HG03045 (cell line): Measurements from ENCODE around the gene ADSS1.
"Not testable (repeated sequence)": the region's sequence is repeated elsewhere in the genome, so short reads cannot be mapped to it uniquely, and the experiment has no call there.

Experiments
- ATAC-seq: cut with Tn5 transposase; IDR thresholded peaks from one replicate; pipeline ENCODE4 v1.9.1; 2021; ENCODE audit warnings: mild to moderate bottlenecking, moderate library complexity; ENCODE audit not compliant: unreplicated experiment

ADSS1 gene

DNA sequence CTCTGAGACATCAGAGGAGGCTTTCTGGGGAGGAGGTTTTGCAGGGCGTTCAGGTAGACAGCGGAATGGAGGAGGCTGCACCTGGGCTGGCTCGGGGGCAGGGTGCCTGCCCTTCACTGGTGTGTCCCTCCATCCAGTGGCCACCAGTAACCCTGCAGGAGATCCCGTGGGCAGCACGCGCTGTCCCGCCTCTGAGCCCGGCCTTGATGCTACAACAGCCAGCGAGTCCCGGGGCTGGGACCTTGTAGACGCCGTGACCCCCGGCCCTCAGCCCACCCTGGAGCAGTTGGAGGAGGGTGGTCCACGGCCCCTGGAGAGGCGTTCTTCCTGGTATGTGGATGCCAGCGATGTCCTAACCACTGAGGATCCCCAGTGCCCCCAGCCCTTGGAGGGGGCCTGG is 10.0 kb upstream of the ADSS1 start:
- ATAC-seq = no peak

DNA sequence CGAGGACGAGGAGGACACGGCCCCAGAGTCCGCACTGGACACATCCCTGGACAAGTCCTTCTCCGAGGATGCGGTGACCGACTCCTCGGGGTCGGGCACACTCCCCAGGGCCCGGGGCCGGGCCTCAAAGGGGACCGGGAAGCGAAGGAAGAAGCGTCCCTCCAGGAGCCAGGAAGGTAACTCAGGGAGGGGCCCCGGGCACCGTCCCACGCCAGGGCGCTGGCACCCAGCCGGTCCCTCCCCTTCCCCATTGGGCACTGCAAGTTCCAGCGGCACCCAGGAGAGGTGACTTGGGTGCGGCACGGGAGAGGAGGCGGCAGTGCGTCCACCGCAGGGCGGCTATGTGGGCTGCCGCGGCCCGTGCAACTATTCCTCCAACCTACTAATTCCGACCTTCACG is 9.3 kb upstream of the ADSS1 start:
- ATAC-seq = no peak

DNA sequence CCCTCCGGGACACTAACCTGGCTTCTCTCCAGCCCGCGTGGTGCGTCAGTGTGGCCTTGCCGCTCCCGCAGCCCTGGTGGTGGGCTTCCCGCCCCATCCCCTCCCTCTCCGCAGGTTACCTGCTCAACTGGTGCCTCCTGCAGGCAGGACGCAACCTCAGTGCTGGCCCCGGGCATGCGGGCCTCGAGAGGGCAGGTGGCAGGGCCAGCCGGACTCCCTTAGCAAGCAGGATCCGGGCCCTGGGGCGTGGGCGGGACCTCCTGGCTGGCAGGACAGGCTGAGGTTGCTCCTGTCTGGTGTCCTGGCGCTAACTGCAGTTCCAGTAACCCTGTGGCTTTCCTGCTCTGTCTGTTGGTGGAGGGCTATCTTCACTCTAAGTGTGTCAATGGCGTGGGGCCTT is 8.6 kb upstream of the ADSS1 start:
- no peak for ATAC-seq

DNA sequence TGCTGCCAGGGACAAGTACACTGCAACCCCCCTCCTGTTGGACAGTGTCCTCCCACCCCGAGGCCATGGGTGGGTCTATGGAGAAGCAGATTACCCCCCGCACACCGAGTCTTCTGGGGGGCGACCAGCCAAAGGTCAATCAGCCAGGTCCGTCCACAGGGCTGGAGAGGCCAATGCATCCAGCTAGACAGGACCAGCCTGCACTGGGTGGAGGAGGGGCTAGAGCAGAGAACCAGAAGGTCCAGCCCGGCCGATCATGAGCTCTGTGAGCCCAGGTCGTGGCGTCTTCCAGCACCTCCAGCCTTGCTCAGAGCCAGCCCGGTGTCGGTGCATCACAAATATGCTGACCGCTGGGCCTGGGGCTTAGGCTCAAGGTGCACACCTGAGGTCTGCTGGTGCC is 8.2 kb upstream of the ADSS1 start:
- no peak for ATAC-seq

- ATAC-seq = no peak
Observed at GRCh38 chr14:104717137-104717536, 6.9 kb upstream of the ADSS1 start.

DNA sequence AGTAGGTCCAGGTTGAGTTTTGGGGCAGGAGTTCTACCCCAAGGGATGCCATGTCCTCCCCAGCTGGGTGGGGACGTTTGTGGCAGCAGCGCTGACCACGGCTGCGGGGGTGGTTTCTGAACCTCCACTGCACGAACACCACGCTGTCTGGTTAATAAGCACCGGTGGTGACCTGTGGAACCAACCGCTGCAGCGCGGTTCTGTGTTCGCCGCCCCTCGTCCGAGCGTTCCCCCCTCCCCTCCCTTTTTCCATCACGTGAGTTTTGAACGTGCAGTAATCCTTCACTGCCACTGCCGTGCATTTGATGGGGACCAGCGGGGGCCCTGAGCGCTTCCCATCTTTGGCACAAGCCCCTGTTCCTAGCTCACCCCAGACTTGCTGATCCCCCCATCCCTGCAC is 6.4 kb upstream of the ADSS1 start:
- ATAC-seq = no peak

GRCh38 chr14:104718147-104718546 is 5.9 kb upstream of the ADSS1 start:
- no peak for ATAC-seq

DNA sequence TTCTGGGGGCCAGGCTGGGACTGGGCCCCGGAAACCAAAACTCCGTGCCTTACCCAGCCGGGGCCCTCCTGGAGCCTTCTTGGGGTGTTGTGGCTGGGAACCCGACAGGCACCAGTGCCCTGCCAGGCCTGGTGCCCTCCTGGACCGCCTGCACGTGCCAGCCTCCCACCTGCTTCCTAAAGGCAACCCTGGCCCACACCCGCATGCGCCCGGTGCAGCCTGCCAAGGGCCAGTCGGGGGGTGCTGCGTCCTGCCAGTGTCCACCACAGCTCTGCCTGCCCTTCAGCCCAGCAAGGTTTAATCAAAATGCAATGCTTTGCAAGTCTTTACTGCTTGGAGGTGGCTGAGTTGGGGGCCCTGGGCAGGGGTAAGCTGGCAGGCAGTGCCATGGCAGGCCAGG is 5.2 kb upstream of the ADSS1 start:
- no peak for ATAC-seq

GRCh38 chr14:104719343-104719742 is 4.7 kb upstream of the ADSS1 start:
- ATAC-seq = no peak

- ATAC-seq = no peak
Observed at GRCh38 chr14:104721505-104722431, 2.3 kb upstream of the ADSS1 start.

DNA sequence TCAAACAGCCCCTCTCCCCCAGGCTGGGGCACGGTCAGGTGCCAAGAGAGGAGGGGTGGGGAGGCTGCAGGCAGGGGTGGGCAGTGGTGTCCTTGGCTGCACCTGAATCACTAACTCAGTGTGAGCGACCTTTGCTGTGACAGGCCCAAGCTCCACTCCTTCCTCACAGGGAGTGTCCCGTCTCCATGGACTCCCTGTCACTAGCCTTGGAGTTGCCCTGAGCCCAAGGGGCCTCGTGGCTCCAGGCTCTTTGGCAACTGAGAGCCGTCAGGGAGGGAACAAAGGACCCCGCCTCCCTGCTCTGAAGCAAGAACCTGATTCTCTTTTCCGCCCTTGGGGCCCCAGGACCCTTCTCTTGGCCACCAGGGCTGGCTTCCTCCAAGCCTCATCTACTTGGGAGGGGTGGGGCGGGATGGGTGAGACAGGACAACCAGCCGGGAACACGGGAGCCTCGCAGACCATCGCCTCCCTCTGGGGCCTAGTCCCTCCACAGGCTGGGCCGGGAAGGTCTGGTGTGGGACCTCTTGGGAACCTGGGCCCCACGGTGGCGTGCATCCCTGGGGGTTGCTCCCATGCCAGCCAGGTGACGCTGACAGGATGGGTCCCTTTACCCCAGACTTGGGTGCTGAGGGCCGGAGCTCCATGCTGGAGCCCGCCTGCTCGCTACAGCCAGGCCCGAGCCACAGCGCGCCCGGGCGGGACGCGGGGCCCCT is 935 bp upstream of the ADSS1 start:
- ATAC-seq = no peak

DNA sequence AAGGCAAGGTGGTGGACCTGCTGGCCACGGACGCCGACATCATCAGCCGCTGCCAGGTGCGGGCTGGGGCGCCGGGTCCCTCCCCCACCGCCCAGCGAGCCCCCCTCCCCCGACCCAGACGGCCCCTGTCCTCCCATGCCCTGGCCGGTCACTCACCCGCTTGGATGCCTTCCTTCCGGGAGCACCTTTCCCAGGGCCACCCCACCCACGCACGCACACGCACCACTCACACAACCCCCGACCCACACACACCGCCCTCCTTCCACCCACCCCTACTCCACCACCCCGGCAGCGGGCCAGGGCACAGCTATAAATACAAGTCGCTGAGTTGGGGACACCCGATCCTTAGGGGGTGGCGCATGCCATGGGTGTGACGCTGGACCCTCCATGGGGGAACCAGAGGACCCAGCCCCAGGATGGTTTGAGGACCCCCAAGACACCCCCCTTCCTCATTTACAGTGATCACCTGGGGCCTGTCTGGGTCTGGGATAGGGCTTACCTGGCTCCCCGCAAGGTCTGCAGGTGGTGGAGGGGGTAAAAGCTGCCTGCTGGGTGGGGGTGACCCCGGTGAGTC is 465 bp downstream of the ADSS1 start:
- ATAC-seq = no peak

DNA sequence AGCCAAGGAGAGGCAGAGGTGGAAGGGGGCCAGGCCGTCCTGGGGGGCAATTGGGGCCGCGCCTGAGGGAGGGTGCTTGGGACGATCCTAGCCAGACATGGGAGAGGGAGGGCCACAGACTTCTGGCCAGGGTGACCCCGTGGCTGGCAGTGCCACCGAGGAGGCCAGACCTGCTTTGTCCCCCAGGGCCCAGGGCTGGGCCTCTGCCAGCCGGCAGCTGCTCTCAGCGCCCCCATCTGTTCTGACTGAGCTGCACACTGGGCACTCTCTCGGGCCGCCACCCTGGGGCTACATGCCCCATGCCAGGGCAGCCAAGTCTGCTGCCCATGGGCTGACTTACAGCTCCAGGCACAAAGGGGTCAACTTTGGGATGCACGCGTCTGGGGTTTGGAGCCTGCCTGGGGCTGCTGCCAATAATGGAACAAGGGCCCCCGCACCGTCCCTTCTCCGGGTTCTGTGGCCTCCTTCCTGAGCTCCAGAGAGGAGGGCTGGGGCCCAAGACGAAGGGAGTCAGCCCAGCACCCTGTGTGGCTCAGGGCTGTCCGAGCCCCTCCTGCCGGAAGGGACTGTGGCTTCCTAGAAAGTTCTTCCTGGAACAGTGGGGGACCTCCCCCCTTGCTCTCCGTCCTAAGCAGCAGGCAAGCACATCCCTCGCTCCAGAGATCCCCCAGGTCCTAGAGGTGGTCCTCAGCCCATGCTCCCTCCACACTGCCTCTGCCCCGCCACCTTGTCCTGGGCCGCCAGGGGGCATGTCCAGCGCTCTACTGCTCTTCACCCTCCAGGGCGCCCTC is 1.1 kb downstream of the ADSS1 start:
- no peak for ATAC-seq

DNA sequence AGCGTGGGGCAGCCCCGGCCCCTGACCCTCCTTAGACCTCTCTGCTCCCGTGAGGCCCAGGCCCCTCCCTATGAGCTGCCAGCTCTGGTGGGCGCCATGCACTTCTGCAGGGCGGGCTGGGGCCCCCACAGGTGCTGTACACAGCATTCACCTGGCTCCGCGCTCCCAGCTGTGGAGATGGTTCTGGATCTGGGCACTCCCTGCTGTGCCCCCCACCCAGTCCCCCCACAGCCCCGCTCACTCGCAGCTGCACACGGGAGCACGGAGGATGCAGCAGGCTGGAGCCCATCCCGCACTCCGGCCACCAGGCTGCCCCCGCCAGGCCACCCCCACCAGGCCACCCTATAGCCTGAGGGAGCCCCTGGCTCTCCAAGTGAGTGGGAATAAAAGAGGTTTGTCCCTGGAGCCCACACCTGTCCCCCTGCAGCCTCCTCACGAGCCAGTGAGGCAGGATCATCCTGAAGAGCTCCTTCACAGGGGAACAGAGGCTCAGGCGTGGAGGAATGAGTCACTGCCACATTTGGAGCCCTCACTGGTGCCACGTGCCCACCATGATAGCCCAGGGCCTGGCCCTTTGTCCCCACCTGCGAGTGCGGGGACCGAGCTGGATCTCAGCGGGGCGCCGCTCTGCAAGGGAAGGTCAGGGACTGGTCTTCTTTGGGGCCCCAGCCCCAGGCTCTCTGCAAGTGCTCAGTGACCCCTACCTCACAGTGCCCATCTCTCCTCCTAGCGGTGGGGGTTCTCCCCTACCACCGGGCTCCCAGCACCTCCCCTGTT is 1.9 kb downstream of the ADSS1 start:
- ATAC-seq = no peak

DNA sequence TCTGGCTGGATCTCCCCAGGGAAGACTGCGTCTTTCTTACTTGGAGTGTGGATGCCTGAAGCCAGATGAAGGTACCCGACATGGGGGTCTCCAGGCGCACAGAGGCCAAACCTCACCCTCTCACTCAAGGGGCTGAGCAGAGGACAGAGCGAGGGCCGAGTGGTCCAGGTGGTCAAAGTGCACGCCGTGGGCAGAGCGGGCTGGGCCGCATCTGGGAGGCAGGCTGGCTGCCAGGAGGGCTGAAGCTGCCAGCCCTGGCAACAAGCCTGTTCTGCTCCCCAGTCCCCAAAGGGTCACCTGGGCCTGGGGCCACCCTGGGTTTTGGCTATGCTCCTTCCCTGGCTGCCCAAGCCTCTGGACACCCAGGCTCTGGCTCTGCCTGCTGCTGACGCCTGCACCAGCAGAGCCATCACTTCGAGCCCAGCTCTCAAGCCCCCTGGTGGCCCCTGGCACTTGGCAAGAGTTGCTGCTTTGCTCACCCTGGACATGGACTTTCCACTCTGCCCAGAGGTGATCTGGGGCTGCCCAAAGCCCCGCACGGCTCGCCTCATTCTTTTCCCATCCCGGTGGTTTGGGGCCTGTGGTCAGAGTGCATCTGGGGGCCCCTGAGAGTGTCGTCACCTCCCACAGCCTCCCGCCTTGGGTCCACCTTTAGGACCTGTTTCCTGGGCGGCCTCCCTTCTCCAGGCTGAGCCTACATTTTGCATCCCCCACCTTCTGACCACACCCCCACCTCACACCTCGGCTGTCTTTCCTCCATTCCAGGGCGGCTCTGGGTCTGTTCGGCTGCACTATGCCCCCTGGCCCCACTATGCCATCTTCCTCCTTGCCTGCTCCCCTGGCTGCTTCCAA is 2.8 kb downstream of the ADSS1 start:
- ATAC-seq = no peak

GRCh38 chr14:104728631-104729030 is 4.6 kb downstream of the ADSS1 start:
- ATAC-seq = no peak

- not testable (repeated sequence) for ATAC-seq
Observed at GRCh38 chr14:104729176-104729834, 5.3 kb downstream of the ADSS1 start.

- no peak for ATAC-seq
Observed at GRCh38 chr14:104729835-104730181, 5.8 kb downstream of the ADSS1 start.

DNA sequence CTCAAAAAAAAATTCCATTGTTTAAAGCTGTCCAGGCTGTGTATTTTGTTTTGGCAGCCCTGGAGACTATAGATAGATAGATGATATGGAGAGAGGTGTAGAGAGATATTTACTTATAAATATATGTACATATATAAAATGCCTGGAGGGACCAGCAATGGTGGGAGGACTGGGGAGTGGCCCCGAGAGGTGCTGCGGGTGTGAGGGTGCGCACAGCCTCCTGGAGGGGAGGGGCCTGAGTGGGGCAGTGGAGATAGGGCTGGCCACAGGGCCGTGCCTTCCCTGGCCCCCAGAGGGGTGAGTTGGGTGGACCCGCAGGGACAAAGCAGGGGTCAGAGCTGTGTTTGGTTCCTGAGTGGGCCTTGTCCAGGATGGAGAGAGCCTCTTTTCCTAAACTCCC is 6.5 kb downstream of the ADSS1 start:
- no peak for ATAC-seq
